DND-41 (cell line): ENCODE measurements around the gene CSF3.

Source experiments
- CTCF ChIP-seq: IDR thresholded peaks from 2 replicates; pipeline ENCODE4 v1.5.1; 2012; ENCODE audit warnings: borderline replicate concordance, low read length, moderate library complexity, mild to moderate bottlenecking; ENCODE audit not compliant: poor library complexity, severe bottlenecking; ENCODE audit errors: extremely low read depth
- EZH2 ChIP-seq: IDR thresholded peaks from 3 replicates; pipeline ENCODE4 v1.6.1; 2012; ENCODE audit warnings: borderline replicate concordance, low read depth, mild to moderate bottlenecking, moderate library complexity, low read length, inconsistent platforms; ENCODE audit not compliant: severe bottlenecking

GRCh38 chr17:39975801-39976200 is 39.4 kb upstream of the CSF3 start:
- no peak for TF ChIP-seq EZH2
- no peak for TF ChIP-seq CTCF
